WTC11 (cell line): ENCODE data around the gene EFHD2. TPM values are rescaled to one million over a fixed set of nuclear protein-coding genes. Genes with fewer than 3 reads are reported as not detected.

ENCODE experiments used
- ATAC-seq: fragments of 200-7000 bp; cut with Tn5 transposase; 2 replicates; pipeline ENCODE4 v1.10.0; 2021; ENCODE audit warnings: mild to moderate bottlenecking, moderate library complexity
- CTCF ChIA-PET: fragments of 300-600 bp; sonication (Branson Sonifier 250); formaldehyde crosslinking; loops from one replicate; lab custom pipeline; 2021; ENCODE audit warnings: antibody characterized with exemption; lab: Charles Lee
- POLR2A ChIA-PET: fragments of 350-600 bp; sonication (Branson Sonifier 250); formaldehyde crosslinking; loops from one replicate; lab custom pipeline; 2021; ENCODE audit warnings: antibody characterized with exemption; lab: Charles Lee
- DNase-seq: peaks from one replicate; pipeline ENCODE4 v3.0.0; 2021; ENCODE audit warnings: low spot score
- H3K27ac Mint-ChIP-seq: 2 replicates; pipeline ENCODE4 v1.8.0; 2021; ENCODE audit warnings: mixed read lengths
- H3K27me3 Mint-ChIP-seq: 2 replicates; pipeline ENCODE4 v1.8.0; 2021; ENCODE audit warnings: low read depth, mild to moderate bottlenecking, moderate library complexity, mixed read lengths
- H3K36me3 Mint-ChIP-seq: 2 replicates; pipeline ENCODE4 v1.8.0; 2021; ENCODE audit warnings: mixed read lengths
- H3K4me1 Mint-ChIP-seq: 2 replicates; pipeline ENCODE4 v1.8.0; 2022; ENCODE audit warnings: mixed read lengths
- H3K4me3 Mint-ChIP-seq: 2 replicates; pipeline ENCODE4 v1.8.0; 2021; ENCODE audit warnings: mild to moderate bottlenecking, moderate library complexity, mixed read lengths
- H3K9me3 Mint-ChIP-seq: 2 replicates; pipeline ENCODE4 v1.8.0; 2021; ENCODE audit warnings: mixed read lengths
- AR ChIP-seq: fragments of 250-450 bp; sonication (Bioruptor Pico); IDR thresholded peaks from 2 replicates; pipeline ENCODE4 v1.9.0; 2021; ENCODE audit warnings: mild to moderate bottlenecking
- ATF3 ChIP-seq: sonication (generic); formaldehyde crosslinking; conservative IDR thresholded peaks from 2 replicates; pipeline ENCODE4 v1.8.1; 2022; ENCODE audit warnings: mild to moderate bottlenecking, missing genetic modification reagents
- CTCF ChIP-seq: fragments of 200-600 bp; IDR thresholded peaks from 2 replicates; pipeline ENCODE4 v1.8.0; 2022; ENCODE audit warnings: antibody characterized with exemption
- E2F4 ChIP-seq: sonication (generic); formaldehyde crosslinking; IDR thresholded peaks from 2 replicates; pipeline ENCODE4 v1.8.1; 2022; ENCODE audit warnings: low read depth, mild to moderate bottlenecking, moderate library complexity, missing genetic modification reagents, borderline replicate concordance
- FOXJ3 ChIP-seq: sonication (generic); formaldehyde crosslinking; IDR thresholded peaks from 2 replicates; pipeline ENCODE4 v1.9.0; 2021; ENCODE audit warnings: missing genetic modification reagents, mild to moderate bottlenecking, borderline replicate concordance
- FOXP1 ChIP-seq: sonication (generic); formaldehyde crosslinking; IDR thresholded peaks from 2 replicates; pipeline ENCODE4 v1.8.0; 2022; ENCODE audit warnings: missing genetic modification reagents, mild to moderate bottlenecking, moderate library complexity, borderline replicate concordance
- IRF2 ChIP-seq: sonication (generic); formaldehyde crosslinking; IDR thresholded peaks from 2 replicates; pipeline ENCODE4 v1.8.0; 2022; ENCODE audit warnings: low read depth, missing genetic modification reagents, borderline replicate concordance
- JAZF1 ChIP-seq: fragments of 250-450 bp; sonication (Bioruptor Pico); IDR thresholded peaks from 2 replicates; pipeline ENCODE4 v1.9.0; 2021; ENCODE audit warnings: moderate library complexity, mild to moderate bottlenecking, inconsistent platforms
- NFE2L1 ChIP-seq: sonication (generic); formaldehyde crosslinking; IDR thresholded peaks from 2 replicates; pipeline ENCODE4 v1.8.1; 2023; ENCODE audit warnings: missing genetic modification reagents
- PRRX2 ChIP-seq: fragments of 250-450 bp; sonication (Bioruptor Pico); IDR thresholded peaks from 2 replicates; pipeline ENCODE4 v1.8.0; 2021; ENCODE audit warnings: mild to moderate bottlenecking
- SOX15 ChIP-seq: fragments of 250-450 bp; sonication (Bioruptor Pico); IDR thresholded peaks from 2 replicates; pipeline ENCODE4 v1.9.0; 2021; ENCODE audit warnings: mild to moderate bottlenecking
- SP1 ChIP-seq: sonication (generic); formaldehyde crosslinking; conservative IDR thresholded peaks from 2 replicates; pipeline ENCODE4 v1.8.1; 2022; ENCODE audit warnings: missing genetic modification reagents
- ZBTB43 ChIP-seq: sonication (generic); formaldehyde crosslinking; IDR thresholded peaks from 2 replicates; pipeline ENCODE4 v1.8.1; 2023; ENCODE audit warnings: mild to moderate bottlenecking, missing genetic modification reagents
- ZNF416 ChIP-seq: fragments of 250-450 bp; sonication (Bioruptor Pico); IDR thresholded peaks from 2 replicates; pipeline ENCODE4 v1.9.0; 2021; ENCODE audit warnings: mild to moderate bottlenecking, inconsistent platforms
- total RNA-seq: library from RNA; stranded (reverse); gene quantifications from 3 replicates; pipeline ENCODE4 v1.2.3, GENCODE V29; 2021

The EFHD2 gene
- total RNA-seq, 1 experiment from 2014 or later, result 23.8 TPM

- Mint-ChIP-seq H3K36me3 (no peaks in the 10 kb centered on the region), H3K27me3 (peaks cover 42% of the 10 kb centered on the region), H3K4me1 (peaks cover 24% of the 10 kb centered on the region), H3K27ac (no peak overlapping the region), H3K4me3 (no peak overlapping the region), H3K9me3 (no peaks in the 10 kb centered on the region)
- CTCF ChIA-PET, result interaction anchor here (0.9 to 1.4 kb wide), 2 partner anchors 19 to 284 kb away, joined by 3 to 7 read pairs; no protein-coding TSS in a partner anchor
- POLR2A ChIA-PET, result no interaction called here
- TF ChIP-seq SP1 (CRISPR knock-in tag) (no peak), JAZF1 (no peak), AR (CRISPR knock-in tag) (no peak), PRRX2 (no peak), IRF2 (CRISPR knock-in tag) (no peak)
- ATAC-seq (no peak), DNase-seq (no peak)
These were observed 2.6 kb downstream of the EFHD2 start for GRCh38 chr1:15412175-15412800.

GRCh38 chr1:15412843-15413242 is 3.2 kb downstream of the EFHD2 start:
- no peak overlapping the region for H3K4me3 Mint-ChIP-seq
- no peak for DNase-seq
- TF ChIP-seq SOX15 (CRISPR knock-in tag), result no peak
- TF ChIP-seq FOXP1 (CRISPR knock-in tag), result no peak
- no peak for TF ChIP-seq ATF3 (CRISPR knock-in tag)
- no peak for TF ChIP-seq CTCF
- no peak for TF ChIP-seq FOXJ3
- no peak for TF ChIP-seq NFE2L1 (CRISPR knock-in tag)
- no peak for TF ChIP-seq IRF2 (CRISPR knock-in tag)
- TF ChIP-seq ZNF416 (CRISPR knock-in tag), result no peak
- no peak for TF ChIP-seq ZBTB43 (CRISPR knock-in tag)
- no peak for TF ChIP-seq E2F4 (CRISPR knock-in tag)
- TF ChIP-seq, all 79 proteins: peak for 0
- peaks cover 26% of the 10 kb centered on the region for H3K4me1 Mint-ChIP-seq
- H3K36me3 Mint-ChIP-seq, result no peaks in the 10 kb centered on the region
- ChIA-PET CTCF (interaction anchor here (0.9 to 1.4 kb wide), 2 partner anchors 18 to 284 kb away, joined by 3 to 7 read pairs; no protein-coding TSS in a partner anchor), POLR2A (no interaction called here)
- no peak for ATAC-seq
- H3K27ac Mint-ChIP-seq, result no peak overlapping the region
- no peaks in the 10 kb centered on the region for H3K9me3 Mint-ChIP-seq
- peaks cover 36% of the 10 kb centered on the region for H3K27me3 Mint-ChIP-seq
